Measurements from ENCODE around the gene MBOAT1.

GRCh38 chr6:20159098-20159497 is 53.2 kb downstream of the MBOAT1 start:
- TF ChIP-seq POLR2A (IDR thresholded peaks at IDR 0.05) (no peak), CTCF (IDR thresholded peaks at IDR 0.05 in 4 of 5, conservative IDR thresholded peaks at IDR 0.05 in 1 of 5) (no peak)

All from gastrocnemius medialis (tissue), 4 donors.